ENCODE measurements around the gene MLST8.
A peak's percentile ranks its signal among the peaks of the same experiment; 100 is the strongest.
"Not testable (repeated sequence)": the region's sequence is repeated elsewhere in the genome, so short reads cannot be mapped to it uniquely, and the experiment has no call there.

MLST8 gene

GRCh38 chr16:2246301-2246885, 41.1 kb downstream of the MLST8 start:
- DNase-seq (ENCODE audit: low read depth) = no peak

GRCh38 chr16:2250652-2251295, 45.5 kb downstream of the MLST8 start:
- DNase-seq (ENCODE audit: low read depth) = no peak

- DNase-seq (ENCODE audit: low read depth) = peak; percentile 59
Observed at GRCh38 chr16:2251296-2252111, 46.2 kb downstream of the MLST8 start, which contains the start of gene ECI1. Gene ECI1 (minus strand): TSS chr16:2251587. CDS start chr16:2251566, 21 bp downstream.

GRCh38 chr16:2252806-2253148, 47.5 kb downstream of the MLST8 start:
- no peak for DNase-seq (ENCODE audit: low read depth)

GRCh38 chr16:2253293-2253692, 48.0 kb downstream of the MLST8 start:
- no peak for DNase-seq (ENCODE audit: low read depth)

- no peak for DNase-seq (ENCODE audit: low read depth)
Observed at GRCh38 chr16:2256531-2257140, 51.4 kb downstream of the MLST8 start.

GRCh38 chr16:2257726-2258125, 52.5 kb downstream of the MLST8 start:
- no peak for DNase-seq (ENCODE audit: low read depth)

GRCh38 chr16:2258530-2258929, 53.3 kb downstream of the MLST8 start:
- not testable (repeated sequence) for DNase-seq (ENCODE audit: low read depth)
